ENCODE data around the gene PTPRD. TPM values are rescaled to one million over a fixed set of nuclear protein-coding genes. Genes with fewer than 3 reads are reported as not detected.

The PTPRD gene
- total RNA-seq (2014; rRNA removed) = not detected in 2 replicates
- not detected for polyA plus RNA-seq (2012)

DNA sequence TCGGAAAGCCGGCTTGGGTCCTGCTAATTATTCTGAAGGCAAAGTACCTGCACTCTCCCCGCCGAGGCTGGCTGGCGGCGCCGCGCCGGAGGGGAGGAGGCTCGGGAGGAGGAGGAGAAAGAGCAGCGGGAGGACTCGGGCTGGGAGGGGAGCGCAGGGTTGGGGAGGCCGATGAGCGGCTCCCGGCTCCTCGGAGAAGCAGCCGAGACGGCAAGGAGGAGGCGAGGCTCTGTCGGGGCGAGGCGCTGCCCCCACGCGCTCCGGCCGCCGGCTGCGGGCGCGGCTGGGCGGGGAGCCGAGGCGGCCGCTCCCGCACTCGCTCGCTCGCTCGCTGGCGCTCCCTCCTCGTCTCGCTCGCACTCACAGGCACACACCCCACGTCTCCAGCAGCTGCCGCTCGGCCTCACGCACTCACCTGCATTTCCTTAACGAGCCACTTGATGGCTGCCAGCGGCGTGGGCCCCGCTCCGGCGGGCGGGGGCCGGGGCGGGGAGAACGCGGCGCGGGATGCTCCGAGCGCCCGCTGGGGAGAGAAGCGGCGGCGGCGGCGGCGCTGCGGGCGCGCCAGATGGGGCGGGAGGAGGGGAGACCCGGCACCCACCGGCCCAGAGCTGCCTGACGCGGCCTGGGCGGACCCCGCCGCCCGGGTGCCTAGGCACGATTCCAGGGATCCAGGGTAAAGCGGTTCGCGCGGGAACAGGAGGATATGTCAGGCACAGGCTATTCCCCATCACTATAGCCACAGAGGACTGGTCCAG is at the start of gene PTPRD:
Gene PTPRD (minus strand): TSS at position 362 of the 758 bp plus-strand sequence.
- peak; percentile 2 for DNase-seq (ENCODE audit: low read depth)

DNA sequence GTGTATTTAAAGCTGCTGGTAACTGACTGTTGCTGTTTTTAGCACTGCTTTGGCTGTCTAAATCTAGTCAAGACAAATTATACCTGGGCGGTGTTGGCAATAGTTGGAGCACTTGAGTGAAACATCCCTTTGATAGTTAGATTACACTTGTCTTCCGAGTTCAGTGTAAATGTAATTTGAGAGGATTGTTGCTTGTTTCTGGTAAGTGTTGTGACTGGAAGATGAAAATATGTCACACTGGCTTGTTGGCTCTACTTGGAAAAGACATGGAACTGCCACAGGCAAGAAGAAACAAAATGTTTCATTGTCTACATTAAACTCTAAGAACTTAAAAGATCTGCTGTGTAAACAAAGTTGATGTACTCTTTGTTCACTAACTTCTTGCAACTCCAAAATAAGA is 49.2 kb upstream of the PTPRD start:
- no peak for DNase-seq (ENCODE audit: low read depth)

DNA sequence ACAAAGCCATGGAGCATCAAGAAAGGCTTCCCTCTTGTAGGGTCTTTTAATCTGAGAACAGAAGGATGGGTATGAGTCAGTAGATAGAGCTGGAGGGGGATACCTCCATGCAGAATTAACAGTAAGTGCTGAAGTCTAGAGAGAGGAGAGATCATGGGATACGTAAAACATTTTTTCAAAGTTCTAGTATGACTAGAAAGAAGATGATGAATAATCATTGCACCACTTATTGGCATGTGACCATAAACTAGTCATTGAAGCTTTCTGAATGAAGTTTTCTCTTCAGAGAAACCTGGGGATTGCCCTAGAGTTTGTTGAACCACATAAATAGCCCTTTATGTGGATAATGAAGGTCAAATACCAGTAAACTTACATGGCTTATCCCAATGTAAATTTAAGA is 48.6 kb upstream of the PTPRD start:
- DNase-seq (ENCODE audit: low read depth) = no peak

DNA sequence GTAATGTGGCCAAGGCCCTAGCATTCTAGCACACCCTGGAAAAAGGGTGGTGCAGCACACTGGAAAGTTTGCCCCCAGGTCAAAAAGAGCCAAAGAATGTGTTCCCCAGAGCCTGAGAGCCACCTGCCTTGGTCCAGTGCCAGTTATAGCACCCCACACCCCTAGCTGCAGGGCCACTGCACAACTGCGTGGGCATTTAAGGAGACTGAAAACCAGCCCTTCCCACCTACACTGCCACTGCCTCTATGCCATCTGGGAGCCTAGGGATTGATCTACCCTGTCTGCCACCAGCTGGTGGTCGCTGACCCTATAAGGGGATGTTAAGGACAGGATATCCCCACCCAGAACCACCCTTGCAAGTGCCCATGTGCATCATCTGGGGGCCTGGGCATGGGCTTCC is 38.2 kb upstream of the PTPRD start:
- no peak for DNase-seq (ENCODE audit: low read depth)

DNA sequence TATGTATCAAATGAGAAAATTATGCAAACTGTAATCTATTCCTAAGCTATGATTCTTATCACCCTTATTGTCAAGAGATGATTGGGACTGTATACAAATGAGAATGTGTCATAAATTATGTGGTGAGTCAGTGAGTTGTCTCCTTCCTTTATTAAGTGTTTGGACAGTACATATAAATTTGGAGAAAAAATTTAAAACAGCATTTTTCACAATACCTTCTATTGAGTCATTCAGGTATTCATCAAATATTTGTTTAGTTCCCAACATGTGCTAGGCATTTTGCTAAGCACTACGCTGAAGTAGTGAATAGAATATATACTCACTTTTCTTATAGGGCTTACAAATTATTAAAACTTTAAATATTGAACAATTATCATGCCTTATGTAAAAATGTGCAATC is 36.3 kb upstream of the PTPRD start:
- DNase-seq (ENCODE audit: low read depth) = no peak

DNA sequence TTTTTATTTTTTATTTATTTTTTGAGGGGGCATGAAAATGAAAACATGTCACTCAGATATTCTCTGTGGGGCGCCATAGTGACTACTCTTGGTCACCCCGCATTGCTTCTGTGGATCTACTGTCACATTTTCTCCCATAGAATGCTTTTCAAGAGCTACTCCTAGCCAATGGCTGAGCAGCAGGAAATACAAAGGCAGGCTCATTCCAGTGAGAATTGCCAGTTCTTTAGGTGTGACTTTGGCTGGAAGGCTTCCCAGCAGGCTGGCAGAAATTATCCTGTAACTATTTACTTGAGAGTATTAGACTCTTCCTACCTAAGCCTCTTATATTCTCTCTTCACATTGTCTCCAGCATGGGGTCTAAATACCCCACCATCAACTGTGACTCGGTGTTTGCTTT is 21.0 kb upstream of the PTPRD start:
- DNase-seq (ENCODE audit: low read depth) = no peak

DNA sequence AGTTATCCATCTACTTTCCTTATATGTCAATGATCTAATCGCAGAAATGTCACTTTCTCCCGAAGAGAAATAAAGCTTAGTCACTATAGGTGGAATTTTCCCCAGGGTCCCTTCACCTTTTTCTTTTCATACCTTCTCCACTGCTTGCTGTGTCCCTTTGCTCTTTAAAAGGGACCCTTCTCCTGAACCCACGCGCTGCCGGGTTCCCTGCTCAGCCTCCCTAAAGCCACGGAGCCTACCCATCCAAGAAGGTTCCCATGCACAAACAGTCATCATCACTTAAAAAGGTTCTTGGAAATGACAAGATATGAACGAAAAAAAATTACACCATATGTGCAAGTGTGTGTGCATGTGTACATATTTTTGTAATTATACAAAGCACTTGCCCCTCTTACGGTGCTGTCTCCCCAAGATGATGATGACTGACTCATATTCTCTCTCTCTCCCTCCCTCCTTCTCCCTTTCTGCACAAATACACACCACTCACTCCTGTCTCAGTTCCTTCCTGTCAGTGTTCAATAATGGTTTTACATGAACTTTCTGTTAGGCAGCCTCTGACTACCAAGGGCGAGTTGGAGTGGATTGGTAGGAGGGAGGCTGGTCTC is 1.5 kb upstream of the PTPRD start:
- no peak for DNase-seq (ENCODE audit: low read depth)

DNA sequence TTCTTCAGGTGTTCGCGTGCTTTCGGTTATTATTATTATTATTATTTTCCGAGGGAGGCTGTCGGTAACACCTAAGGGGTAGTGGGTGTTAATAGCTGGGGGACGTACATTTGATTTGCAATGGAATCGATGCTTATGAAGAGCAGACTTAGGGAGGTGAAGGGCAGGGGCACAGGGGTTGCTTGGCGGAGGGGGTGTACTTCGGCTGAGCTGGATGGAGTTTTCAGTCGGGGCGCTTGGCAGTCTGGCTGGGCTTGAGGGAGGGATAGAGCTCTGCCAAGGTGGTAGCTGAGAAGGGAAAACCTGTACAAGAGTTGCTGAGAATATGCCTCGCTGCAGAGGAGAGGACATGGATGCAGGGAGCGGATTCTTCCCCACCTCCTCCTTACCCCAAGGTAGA is 617 bp upstream of the PTPRD start:
- DNase-seq (ENCODE audit: low read depth) = no peak

DNA sequence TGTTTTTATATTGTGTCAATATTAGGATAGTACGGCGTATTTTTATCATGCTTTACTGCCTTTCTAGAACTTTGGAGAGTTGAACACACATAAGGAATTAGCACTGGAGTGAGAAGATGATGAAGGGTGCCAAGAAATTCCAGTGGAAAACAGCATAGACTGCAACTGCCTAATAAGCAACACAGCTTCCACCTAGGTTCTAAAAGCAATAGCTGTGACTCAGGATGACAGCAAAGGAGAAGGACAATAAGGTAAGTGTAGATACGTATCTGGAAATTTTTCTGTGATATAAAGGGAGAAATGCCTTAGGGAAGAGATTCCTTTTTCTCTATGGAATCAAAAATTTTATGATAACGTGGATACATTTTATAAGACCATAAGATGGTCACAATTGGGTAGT is 7.4 kb downstream of the PTPRD start:
- no peak for DNase-seq (ENCODE audit: low read depth)

DNA sequence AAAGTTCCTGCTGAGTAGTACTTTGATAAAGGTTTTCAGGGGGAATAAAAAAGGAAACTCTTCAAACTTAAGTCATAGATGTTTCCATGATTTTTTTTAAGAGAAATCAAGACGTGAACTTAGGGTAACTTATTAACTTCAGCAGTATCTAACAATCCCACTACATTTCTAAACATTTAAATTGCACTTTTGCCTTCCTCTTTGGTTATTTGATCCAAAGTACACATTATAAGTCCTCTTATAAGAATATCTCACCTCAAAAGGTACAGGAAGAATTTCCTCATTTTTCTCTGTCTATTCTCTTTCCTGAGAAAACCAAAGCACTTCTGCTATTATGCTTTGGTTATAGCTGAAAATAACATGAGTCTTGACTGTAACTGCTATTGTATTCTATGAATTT is 7.9 kb downstream of the PTPRD start:
- no peak for DNase-seq (ENCODE audit: low read depth)

DNA sequence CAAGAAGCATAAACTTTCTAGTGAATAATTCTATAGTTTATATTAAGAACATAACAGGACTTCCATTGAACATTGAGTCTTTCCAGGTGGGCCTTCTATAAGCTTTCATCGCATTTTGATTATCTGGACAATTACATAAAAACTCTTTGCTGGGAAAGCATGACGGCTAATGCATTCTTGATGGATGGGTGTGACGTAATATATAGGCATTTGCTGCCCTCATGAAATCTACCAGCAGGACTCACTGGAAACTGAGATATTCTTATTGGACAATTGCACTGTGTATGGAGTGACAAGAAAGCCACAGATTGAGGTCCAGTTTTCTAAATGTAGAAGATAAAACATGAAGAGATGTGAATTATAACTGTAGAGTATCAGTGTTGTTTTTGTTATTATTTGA is 15.0 kb downstream of the PTPRD start:
- no peak for DNase-seq (ENCODE audit: low read depth)

DNA sequence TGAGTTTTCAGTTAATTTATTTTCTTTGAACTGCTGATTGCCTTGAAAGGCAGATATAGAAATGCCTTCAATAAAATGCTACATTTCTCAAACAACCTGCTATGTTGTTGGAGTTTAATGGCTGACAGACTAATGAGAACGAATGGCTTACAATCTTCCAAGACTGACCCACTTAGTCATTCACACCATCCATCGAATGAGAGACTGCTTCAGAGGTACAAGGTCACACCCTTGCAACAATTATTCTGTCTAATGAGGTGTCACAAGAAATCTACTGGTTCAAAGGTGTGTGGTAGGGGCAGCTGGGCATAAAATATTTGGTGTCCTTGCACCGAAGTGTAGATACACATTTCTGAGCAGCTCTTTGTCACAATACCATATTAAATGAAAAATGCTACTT is 18.3 kb downstream of the PTPRD start:
- no peak for DNase-seq (ENCODE audit: low read depth)

DNA sequence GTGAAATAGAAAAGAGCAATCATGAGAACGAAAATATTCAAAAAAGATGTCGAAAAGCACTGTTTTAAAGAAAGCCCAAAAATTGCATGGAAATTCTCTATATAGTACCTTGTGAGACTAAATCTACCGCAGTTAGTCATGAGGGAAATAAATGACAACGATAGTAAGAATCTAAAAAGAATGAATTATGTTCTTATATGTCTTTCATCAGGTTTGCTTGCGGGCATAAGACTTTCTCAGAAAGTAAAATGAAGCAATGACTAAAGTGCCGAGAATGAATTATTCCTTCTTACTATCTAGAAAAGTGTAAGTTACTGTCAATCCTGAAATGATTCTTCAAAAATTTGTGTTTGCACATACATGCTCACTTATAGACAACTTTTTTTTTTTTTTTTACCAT is 26.4 kb downstream of the PTPRD start:
- DNase-seq (ENCODE audit: low read depth) = no peak

DNA sequence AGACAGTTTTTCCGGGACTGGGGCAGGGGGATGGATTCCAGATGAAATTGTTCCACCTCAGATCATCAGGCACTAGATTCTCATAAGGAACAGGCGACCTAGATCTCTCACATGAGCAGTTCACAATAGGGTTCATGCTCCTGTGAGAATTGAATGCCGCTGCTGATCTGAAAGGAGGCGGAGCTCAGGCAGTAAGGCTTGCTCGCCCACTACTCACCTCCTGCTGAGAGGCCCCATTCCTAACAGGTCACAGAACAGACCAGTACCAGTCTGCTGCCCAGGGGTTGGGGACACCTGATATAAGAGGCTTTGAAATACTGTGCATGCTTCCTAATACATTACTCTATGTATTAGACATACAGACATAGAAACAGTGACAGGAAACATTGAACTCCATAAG is 41.1 kb downstream of the PTPRD start:
- no peak for DNase-seq (ENCODE audit: low read depth)

DNA sequence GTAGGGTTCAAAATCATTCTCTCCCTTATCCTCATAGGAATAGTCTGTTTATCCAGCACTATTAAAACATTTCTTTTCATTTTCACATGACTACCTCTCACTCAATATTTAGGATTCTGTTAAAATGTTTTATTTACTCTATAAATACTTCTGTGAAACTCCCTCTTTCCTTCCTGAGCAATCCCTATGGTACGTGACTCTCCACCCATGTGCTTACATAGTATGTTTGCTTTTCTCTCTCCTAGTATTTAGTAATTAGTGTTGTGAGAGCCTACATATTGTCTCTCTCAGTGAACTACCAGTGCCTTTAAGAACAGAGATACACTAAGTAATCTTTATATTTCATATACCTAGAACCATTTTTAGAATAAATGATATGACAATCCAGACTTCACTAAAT is 46.0 kb downstream of the PTPRD start:
- DNase-seq (ENCODE audit: low read depth) = no peak

DNA sequence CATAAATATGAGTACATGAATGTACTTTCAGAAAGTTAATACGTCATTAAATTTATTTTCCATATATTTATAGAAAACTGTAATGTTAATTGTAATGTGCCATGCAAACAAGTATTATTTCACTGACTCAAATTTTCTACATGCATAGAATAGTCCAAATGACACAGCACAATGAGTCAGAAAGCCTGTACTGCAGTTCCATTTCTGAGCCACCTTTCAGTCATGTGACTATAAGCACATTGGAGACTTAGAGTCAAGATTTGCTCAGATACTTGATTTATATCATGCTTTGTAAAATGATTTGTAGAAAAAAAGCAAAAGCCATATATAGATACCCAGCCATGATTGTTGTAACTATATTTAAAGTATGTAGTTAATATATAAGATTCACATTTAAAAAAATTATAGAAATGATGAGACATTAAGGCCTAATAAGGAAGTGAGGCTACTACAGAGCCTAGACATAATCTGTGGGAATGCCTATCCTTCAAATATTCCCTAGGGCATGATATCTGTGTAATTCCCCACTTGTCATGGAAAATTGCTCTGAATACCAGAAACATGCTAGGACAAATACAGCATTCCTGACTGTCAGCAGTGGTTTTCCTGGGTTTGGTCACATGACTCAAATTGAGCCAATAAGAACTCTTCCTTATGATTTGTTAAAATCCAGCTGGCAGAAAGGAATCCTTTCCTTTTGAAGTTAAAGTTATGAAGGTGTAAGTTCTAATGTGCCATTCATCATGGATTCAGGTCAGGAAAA is 50.0 kb downstream of the PTPRD start:
- DNase-seq (ENCODE audit: low read depth) = no peak

DNA sequence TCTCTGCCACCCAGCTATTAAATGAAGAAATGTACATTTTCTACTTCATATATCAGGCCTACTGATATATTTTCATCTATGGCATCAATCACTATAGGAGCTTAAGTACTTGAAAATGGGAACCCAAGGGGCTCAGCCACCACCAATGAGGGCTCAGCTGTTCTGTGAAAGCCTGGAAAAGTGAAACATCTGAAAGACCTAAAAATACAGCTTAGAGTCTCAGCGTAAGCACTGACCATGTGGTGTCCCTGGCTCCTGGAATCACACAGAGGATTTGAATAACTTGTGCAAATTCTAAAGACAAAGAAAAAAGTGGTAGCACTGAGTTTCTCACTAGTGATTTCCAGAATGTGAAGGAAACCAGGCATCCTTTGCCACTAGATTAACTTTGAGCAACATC is 64.5 kb downstream of the PTPRD start:
- no peak for DNase-seq (ENCODE audit: low read depth)

DNA sequence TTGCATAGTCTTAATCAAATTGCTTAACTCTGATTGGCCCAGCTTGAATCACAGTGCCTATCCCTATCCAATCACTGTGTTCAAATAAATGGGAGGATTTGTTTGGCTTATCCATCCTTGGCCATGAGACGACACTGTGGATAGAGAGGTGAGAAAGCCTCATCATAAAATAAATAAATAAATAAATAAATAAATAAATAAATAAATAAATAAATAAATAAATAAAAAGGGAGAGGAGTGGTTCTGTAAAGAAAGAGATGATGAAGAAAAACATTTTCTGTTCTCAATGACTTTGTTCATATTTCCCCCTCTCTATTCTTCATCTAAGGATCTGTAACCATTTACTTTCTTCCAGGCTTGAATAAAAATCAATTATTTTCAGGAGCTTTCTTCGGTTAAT is 74.7 kb downstream of the PTPRD start:
- no peak for DNase-seq (ENCODE audit: low read depth)

DNA sequence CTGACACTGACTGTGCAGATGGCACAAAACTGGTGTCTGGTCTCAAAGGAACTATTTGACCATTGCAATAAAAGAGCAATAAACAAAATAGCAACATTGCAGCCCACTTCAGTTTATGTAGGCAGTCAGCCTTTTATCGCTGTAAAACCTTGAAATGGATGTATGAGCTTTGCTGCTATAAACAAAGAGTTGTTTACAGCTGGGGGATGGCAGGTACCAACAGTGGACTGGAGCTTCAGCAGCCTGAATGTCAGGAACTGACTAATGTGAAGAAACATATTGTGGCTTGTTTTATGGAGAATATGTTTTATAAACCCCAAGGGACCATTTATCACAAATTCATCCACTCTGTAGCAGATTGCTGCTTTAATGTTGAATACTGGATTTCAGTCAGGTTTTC is 78.0 kb downstream of the PTPRD start:
- DNase-seq (ENCODE audit: low read depth) = no peak

DNA sequence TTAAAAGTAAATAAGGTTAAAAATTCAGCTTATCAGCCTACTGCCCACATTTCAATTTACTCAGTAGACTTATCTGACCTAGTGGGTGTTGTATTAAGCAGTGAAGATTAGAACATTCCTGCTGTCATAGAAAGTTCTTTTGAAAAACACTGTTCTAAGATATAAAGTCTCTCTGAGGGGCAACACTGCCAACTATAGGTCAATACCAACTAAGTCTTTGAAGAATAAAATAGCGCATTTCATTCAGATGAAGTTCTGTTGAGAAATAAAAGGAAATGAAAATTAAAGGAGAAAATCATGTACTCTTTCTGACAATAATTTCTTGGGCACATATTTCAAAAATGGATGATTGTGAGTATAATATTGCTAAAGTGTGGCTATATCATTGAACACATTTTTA is 86.8 kb downstream of the PTPRD start:
- no peak for DNase-seq (ENCODE audit: low read depth)

DNA sequence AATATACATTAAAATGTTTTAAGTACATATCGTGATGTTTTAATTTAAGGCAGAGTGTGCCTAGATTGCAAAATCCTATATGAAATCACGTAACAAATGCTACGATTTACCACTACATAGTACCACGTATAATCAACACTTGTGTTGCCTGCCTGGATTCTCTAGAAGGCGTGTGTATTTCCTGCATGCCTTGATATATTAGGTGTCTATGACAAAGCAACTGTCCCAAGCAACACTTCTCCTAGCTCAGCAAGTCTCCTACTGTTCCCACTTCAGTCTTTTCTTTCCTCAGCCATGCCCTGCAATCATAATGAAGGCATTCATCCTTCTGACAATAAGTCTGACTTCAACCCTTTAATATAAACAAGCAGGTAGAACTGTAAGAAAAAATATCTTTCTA is 89.6 kb downstream of the PTPRD start:
- no peak for DNase-seq (ENCODE audit: low read depth)

DNA sequence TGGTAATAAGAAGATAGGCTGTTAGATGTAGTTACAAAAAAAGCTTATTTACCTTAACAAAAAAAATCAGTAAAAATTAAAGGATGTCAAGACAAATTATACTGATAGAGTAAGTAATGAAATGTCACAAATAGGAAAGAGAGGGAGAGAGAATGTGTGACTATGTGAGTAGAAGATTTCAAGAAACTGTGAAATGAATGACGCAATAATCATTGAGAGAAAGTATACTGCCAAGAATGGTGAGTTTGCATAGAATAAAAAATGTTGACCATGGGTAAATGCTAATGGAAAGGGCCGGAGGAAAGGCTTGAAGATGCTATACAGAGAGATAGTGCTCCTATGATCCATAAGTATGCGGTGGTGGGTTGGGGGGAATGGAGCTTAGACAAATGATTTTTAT is 100.7 kb downstream of the PTPRD start:
- no peak for DNase-seq (ENCODE audit: low read depth)

DNA sequence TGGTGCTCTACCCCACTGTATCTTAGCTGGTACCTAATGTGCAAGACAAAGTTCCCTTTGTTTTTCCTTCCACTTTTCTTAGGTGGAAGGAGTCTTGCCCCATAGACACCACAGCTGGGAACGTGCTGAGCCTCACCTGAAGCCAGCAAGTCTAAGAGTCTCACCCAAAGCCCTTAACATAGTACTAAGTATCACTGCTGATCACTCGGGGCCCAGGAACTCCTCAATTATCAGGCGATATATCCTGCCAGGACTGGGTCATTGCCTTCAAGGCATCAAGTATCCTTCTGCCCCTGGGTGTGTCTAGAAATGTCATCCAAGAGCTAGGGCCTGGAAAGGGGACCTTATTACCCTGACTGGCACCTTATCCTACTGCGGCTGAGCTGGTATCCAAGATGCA is 123.9 kb downstream of the PTPRD start:
- DNase-seq (ENCODE audit: low read depth) = no peak

Data from LHCN-M2 (cell line).